HFFc6 (cell line): ENCODE measurements around the gene PKP2. TPM values are rescaled to one million over a fixed set of nuclear protein-coding genes. Genes with fewer than 3 reads are reported as not detected.

Experiments
- DNase-seq: peaks from one replicate; pipeline ENCODE4 v3.0.0-alpha.2; 2018
- H3K27ac Mint-ChIP-seq: 2 replicates; pipeline ENCODE4 v1.8.0; 2020; ENCODE audit warnings: mild to moderate bottlenecking, mixed read lengths
- H3K27me3 Mint-ChIP-seq: 2 replicates; pipeline ENCODE4 v1.8.0; 2021; ENCODE audit warnings: mild to moderate bottlenecking, moderate library complexity, mixed read lengths; ENCODE audit not compliant: insufficient read depth
- H3K36me3 Mint-ChIP-seq: 2 replicates; pipeline ENCODE4 v1.8.0; 2021; ENCODE audit warnings: low read depth, mixed read lengths
- H3K4me1 Mint-ChIP-seq: 2 replicates; pipeline ENCODE4 v1.8.0; 2020; ENCODE audit warnings: low read depth, mixed read lengths
- H3K4me3 Mint-ChIP-seq: 2 replicates; pipeline ENCODE4 v1.8.0; 2020; ENCODE audit warnings: mild to moderate bottlenecking, moderate library complexity, mixed read lengths
- H3K9me3 Mint-ChIP-seq: 2 replicates; pipeline ENCODE4 v1.8.0; 2020; ENCODE audit warnings: mild to moderate bottlenecking, mixed read lengths
- CTCF ChIP-seq: fragments of 200-600 bp; sonication (generic); IDR thresholded peaks from 2 replicates; pipeline ENCODE4 v1.5.0; 2021; ENCODE audit warnings: antibody characterized with exemption, mild to moderate bottlenecking
- total RNA-seq, 6 experiments: library from RNA; stranded (reverse); fragmentation: NEBNext Ultra II Directional; extraction: Animal tissue kit (Norgen Biotek cat#: 25700); gene quantifications; 2 replicates in 1 of 6; 3 replicates in 5 of 6; pipeline ENCODE4 v1.2.3, GENCODE V29; 2021

Gene PKP2
- total RNA-seq, 6 experiments from 2014 or later = 0.17 TPM; not detected in 5

- TF ChIP-seq CTCF = no peak
- Mint-ChIP-seq H3K4me1 (no peaks in the 10 kb centered on the region; the same call in 1 of the 2 replicates), H3K27ac (no peak overlapping the region), H3K4me3 (no peak overlapping the region), H3K9me3 (no peaks in the 10 kb centered on the region; the same call in 1 of the 2 replicates), H3K27me3 (peaks cover 2% of the 10 kb centered on the region), H3K36me3 (no peaks in the 10 kb centered on the region)
- no peak for DNase-seq
Observed at GRCh38 chr12:32902287-32902997, 5.9 kb upstream of the PKP2 start.

DNA sequence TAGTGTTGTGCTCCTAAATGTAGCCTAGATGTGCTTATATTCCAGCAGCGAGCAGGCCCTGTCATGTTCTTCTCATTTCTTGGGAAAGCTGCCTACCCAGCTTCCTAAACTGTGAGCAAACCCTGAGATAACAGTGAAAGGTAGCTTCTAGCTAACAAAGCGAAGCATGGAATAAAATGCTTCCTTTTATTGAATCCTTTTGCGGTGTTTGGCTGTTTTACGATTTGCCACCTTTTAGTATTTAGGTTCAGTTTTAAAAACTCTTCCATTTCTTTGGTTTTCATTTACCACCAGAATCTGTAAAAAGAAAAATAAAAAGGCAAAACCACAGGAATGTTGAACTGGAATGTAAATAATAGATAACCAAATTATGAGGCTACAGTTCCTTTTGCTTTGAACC lies 5.0 kb upstream of the PKP2 start:
- Mint-ChIP-seq H3K9me3 (no peaks in the 10 kb centered on the region; the same call in 1 of the 2 replicates), H3K4me1 (no peaks in the 10 kb centered on the region; the same call in 1 of the 2 replicates), H3K36me3 (no peaks in the 10 kb centered on the region), H3K27ac (no peak overlapping the region), H3K27me3 (peaks cover 4% of the 10 kb centered on the region), H3K4me3 (no peak overlapping the region)
- no peak for DNase-seq
- TF ChIP-seq CTCF = no peak

DNA sequence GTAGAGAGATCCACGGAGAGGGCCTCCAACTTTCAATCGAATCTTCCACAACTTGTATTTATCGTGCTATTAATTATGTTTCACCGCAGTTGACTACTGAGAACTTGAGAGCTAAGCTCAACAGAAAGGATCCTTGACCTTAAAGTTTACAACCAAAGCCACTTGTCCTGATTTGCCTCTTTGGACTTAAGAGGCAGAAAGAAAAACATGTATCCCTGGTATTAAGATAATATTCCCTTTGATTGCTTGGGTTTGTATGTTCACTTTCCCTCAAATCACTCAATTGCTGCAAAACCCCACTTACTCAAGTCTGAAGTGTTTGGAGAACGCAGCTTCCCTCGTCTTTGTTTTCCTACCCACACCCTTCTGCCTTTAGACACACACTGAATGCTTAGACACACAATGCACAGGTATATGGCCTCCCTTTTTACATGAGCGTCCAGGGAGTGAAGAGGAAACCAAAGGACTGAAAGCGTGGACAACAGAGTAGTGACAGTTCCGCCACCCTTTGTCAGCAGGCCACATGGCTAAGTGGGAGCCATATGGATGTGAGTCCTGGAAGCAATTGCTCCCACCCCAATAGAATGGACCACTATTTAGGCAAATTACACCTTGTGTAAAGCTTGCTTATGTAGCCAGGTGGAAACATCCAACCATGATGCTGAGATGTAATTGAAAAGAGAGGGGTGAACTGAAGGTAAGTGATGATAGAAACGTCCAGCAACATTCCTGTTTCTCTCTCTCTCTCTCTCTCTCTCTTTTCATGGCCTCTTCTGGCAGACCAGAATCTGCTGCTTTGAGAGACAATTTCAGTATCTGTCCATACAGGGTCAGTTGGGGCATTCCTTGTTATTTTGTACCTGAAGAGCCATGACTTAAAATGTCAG lies 1.4 kb upstream of the PKP2 start:
- Mint-ChIP-seq H3K27ac (no peak overlapping the region), H3K4me3 (no peak overlapping the region), H3K9me3 (peaks cover 4% of the 10 kb centered on the region), H3K36me3 (no peaks in the 10 kb centered on the region), H3K27me3 (peaks cover 12% of the 10 kb centered on the region), H3K4me1 (peaks cover 8% of the 10 kb centered on the region)
- DNase-seq = no peak
- no peak for TF ChIP-seq CTCF

GRCh38 chr12:32897281-32897610 lies 669 bp upstream of the PKP2 start:
- H3K27me3 Mint-ChIP-seq = peaks cover 12% of the 10 kb centered on the region
- peaks cover 11% of the 10 kb centered on the region for H3K4me1 Mint-ChIP-seq
- H3K9me3 Mint-ChIP-seq = peaks cover 4% of the 10 kb centered on the region
- no peak for DNase-seq
- H3K27ac Mint-ChIP-seq = no peak overlapping the region
- H3K36me3 Mint-ChIP-seq = no peaks in the 10 kb centered on the region
- H3K4me3 Mint-ChIP-seq = no peak overlapping the region
- no peak for TF ChIP-seq CTCF

GRCh38 chr12:32895688-32896431 lies 717 bp downstream of the PKP2 start:
- Mint-ChIP-seq H3K4me3 (no peak overlapping the region), H3K27ac (no peak overlapping the region), H3K36me3 (no peaks in the 10 kb centered on the region), H3K4me1 (peaks cover 18% of the 10 kb centered on the region), H3K9me3 (peaks cover 4% of the 10 kb centered on the region), H3K27me3 (peaks cover 12% of the 10 kb centered on the region)
- DNase-seq = no peak
- no peak for TF ChIP-seq CTCF
